BJ (cell line): ENCODE measurements around the gene CLPTM1. TPM values are rescaled to one million over a fixed set of nuclear protein-coding genes. Genes with fewer than 3 reads are reported as not detected.
"Not testable (repeated sequence)": the region's sequence is repeated elsewhere in the genome, so short reads cannot be mapped to it uniquely, and the experiment has no call there.

Source experiments
- CTCF ChIA-PET: fragments of 350-600 bp; formaldehyde crosslinking; extraction: SDS; loops from one replicate; lab custom pipeline; 2021; ENCODE audit warnings: antibody characterized with exemption, inconsistent platforms; lab: Yijun Ruan, JAX
- POLR2A ChIA-PET: fragments of 300-600 bp; sonication (Branson Sonifier 250); formaldehyde crosslinking; extraction: SDS; loops from one replicate; lab custom pipeline; 2021; ENCODE audit warnings: antibody characterized with exemption; lab: Charles Lee
- DNase-seq: peaks from one replicate; pipeline ENCODE4 v3.0.0-alpha.2; 2011; ENCODE audit warnings: low read depth
- H3K27me3 ChIP-seq: 2 replicates; pipeline ENCODE4 v1.6.0; 2011; ENCODE audit warnings: low read length; ENCODE audit not compliant: control insufficient read depth, insufficient read depth
- H3K36me3 ChIP-seq: 2 replicates; pipeline ENCODE4 v1.5.1; 2011; ENCODE audit warnings: low read length; ENCODE audit not compliant: control insufficient read depth, insufficient read depth
- H3K4me3 ChIP-seq: 2 replicates; pipeline ENCODE4 v1.5.1; 2011; ENCODE audit warnings: low read depth, mild to moderate bottlenecking, control low read depth, low read length
- CTCF ChIP-seq: IDR thresholded peaks from 2 replicates; pipeline ENCODE4 v1.5.1; 2011; ENCODE audit warnings: low read depth, mild to moderate bottlenecking, control low read depth, inconsistent platforms, low read length, moderate library complexity; ENCODE audit not compliant: insufficient read depth
- polyA plus RNA-seq: library from polyadenylated mRNA; depleted of rRNA; stranded (reverse); fragments of >200 nt; gene quantifications from 2 replicates; pipeline ENCODE4 v1.2.3, GENCODE V29; 2011

CLPTM1 gene
- polyA plus RNA-seq, 1 experiment: 127 TPM

- ChIA-PET CTCF (interaction anchor here (5.2 kb wide), 1 partner anchor 44 kb away, joined by 46 read pairs; the partner anchor contains the start of gene CLPTM1), POLR2A (no interaction called here)
- no peak overlapping the region for H3K4me3 ChIP-seq
- TF ChIP-seq CTCF: no peak
- peaks cover 3% of the 10 kb centered on the region for H3K27me3 ChIP-seq
- H3K36me3 ChIP-seq: no peaks in the 10 kb centered on the region
- DNase-seq: no peak
Measured at GRCh38 chr19:44908836-44909261, 46.3 kb upstream of the CLPTM1 start.

GRCh38 chr19:44909775-44910174 lies 45.4 kb upstream of the CLPTM1 start:
- Histone ChIP-seq H3K4me3 (no peak overlapping the region), H3K36me3 (no peaks in the 10 kb centered on the region), H3K27me3 (peaks cover 3% of the 10 kb centered on the region)
- ChIA-PET CTCF (interaction anchor here (1.3 to 5.2 kb wide), 2 partner anchors 43 to 126 kb away, joined by 3 to 46 read pairs; partner anchors contain the start of gene CLPTM1), POLR2A (no interaction called here)
- no peak for DNase-seq
- no peak for TF ChIP-seq CTCF

- POLR2A ChIA-PET, H3K27me3 ChIP-seq, H3K4me3 ChIP-seq, DNase-seq, H3K36me3 ChIP-seq: not testable (repeated sequence)
- CTCF ChIA-PET: interaction anchor here (1.3 to 5.2 kb wide), 2 partner anchors 41 to 148 kb away, joined by 3 to 46 read pairs; partner anchors contain the start of gene CLPTM1
Measured at GRCh38 chr19:44911896-44912295, 43.3 kb upstream of the CLPTM1 start.

- ChIA-PET CTCF (interaction anchor here (1.0 to 5.2 kb wide), 3 partner anchors 9 to 40 kb away, joined by 4 to 46 read pairs (median 7); partner anchors contain the start of gene CLPTM1), POLR2A (no interaction called here)
- no peak for TF ChIP-seq CTCF
- Histone ChIP-seq H3K36me3 (no peaks in the 10 kb centered on the region), H3K4me3 (no peak overlapping the region), H3K27me3 (no peaks in the 10 kb centered on the region)
- DNase-seq: no peak
Measured at GRCh38 chr19:44912854-44913253, 42.3 kb upstream of the CLPTM1 start.

- CTCF ChIA-PET: interaction anchor here (0.5 to 5.2 kb wide), 4 partner anchors 10 to 213 kb away, joined by 3 to 46 read pairs (median 6); partner anchors contain the start of gene CLPTM1
- DNase-seq, H3K36me3 ChIP-seq, H3K27me3 ChIP-seq, H3K4me3 ChIP-seq, POLR2A ChIA-PET: not testable (repeated sequence)
Measured at GRCh38 chr19:44913512-44914432, 41.4 kb upstream of the CLPTM1 start.

- CTCF ChIA-PET: interaction anchor here (0.5 to 2.7 kb wide), 4 partner anchors 11 to 616 kb away, joined by 3 to 10 read pairs (median 3); no protein-coding TSS in a partner anchor
- POLR2A ChIA-PET: interaction anchor here (0.6 kb wide), 2 partner anchors 37 to 488 kb away, joined by 3 to 4 read pairs; no protein-coding TSS in a partner anchor
- H3K4me3 ChIP-seq: peak within 1 kb of the TSS; percentile 51
- not testable (repeated sequence) for H3K27me3 ChIP-seq, H3K36me3 ChIP-seq
- peak; percentile 25 for DNase-seq
Measured at GRCh38 chr19:44914433-44915206, 40.6 kb upstream of the CLPTM1 start, which contains the start of gene APOC1. TSS of gene APOC1 (plus strand) at chr19:44914608. CDS start at chr19:44914892, 284 bp downstream.
